ENCODE data around the gene ATXN1.
A peak's percentile ranks its signal among the peaks of the same experiment; 100 is the strongest.
"Not testable (repeated sequence)": the region's sequence is repeated elsewhere in the genome, so short reads cannot be mapped to it uniquely, and the experiment has no call there.

Gene ATXN1

GRCh38 chr6:16570946-16571345 is 190.3 kb downstream of the ATXN1 start:
- no peak for DNase-seq (ENCODE audit: low read depth)

GRCh38 chr6:16570221-16570553 is 191.1 kb downstream of the ATXN1 start:
- no peak for DNase-seq (ENCODE audit: low read depth)

GRCh38 chr6:16568128-16568527 is 193.1 kb downstream of the ATXN1 start:
- no peak for DNase-seq (ENCODE audit: low read depth)

DNA sequence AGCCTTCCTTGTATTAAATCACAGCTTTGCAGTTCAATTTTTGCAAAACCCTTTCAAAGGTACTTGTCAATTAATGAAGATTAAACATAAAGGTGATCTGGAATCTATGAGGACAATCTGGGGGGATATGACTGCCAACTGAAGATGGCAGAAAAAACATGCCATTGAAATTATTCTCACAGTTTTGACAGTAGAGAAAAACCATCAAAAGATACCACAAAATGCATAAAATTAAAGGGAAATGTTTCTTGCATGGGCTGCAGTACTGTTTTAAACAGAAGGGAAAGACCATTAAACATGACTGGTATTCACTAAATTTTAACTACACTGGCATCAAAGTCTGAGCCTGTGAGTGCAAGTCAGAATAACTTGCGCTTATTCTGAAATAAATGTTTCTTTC is 194.2 kb downstream of the ATXN1 start:
- DNase-seq (ENCODE audit: low read depth) = no peak

DNA sequence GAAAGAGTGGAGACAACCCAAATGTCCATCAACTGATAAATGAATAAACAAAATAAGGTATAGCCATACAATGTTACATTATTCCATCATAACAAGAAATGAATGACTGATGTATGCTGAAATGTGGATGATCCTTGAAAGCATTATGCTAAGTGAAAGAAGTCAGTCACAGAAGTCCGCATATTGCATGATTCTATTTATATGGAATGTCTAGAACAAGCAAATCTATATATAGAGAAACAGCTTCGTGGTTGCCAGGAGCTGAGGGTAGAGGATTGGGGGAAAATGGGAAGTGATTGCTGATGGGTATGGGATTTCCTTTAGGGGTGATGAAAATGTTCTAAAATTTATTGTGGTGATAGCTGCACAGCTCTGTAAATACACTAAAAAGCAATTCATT is 196.8 kb downstream of the ATXN1 start:
- peak; percentile 75 for DNase-seq (ENCODE audit: low read depth)

DNA sequence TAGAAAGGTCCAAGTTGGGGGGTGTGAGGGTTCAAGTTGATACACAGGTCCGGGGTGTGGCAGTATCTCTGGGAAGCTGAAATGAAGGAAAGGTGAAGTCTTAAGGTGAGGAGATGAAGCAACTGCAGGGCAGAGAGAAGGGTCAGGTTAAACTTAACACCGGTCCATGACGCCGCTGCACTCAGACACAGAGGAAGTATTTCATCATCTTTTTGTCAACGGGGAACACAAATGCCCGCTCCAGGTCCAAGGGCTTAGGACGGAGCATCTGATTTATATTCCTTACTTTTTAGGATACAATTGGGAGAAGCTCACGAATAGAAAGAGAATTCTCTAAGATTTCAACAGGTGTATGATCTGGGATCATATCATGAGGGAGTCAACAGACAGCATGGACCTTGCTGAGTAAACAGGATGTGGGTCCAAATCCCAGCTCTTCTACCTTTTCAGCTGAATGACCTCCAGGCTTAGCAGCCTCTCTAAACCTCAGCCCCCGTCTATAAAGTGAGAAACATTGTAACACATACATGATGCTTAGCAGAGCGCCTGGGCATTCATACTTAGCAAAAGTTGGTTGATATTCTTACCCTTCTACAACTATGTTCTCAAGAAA is 197.5 kb downstream of the ATXN1 start:
- DNase-seq (ENCODE audit: low read depth) = no peak

DNA sequence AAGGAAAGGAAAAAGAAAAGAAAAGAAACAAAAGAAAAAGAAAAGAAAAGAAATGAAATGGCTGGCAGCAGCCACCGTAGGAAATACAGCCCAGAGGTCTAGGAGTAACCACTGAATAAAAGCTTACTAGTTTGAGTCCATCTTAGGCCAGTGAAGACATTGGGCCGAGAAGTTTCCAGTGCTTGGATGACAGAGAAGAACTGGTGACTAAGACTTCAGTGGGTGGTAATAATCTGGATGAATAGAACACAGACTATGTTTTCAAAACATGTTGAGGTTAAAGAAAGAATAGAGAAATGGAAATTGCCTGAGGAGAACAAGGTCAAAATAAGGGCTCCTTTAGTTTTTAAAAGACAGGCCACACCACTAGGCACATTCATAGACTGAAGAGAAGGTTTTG is 198.8 kb downstream of the ATXN1 start:
- peak; percentile 56 for DNase-seq (ENCODE audit: low read depth)

DNA sequence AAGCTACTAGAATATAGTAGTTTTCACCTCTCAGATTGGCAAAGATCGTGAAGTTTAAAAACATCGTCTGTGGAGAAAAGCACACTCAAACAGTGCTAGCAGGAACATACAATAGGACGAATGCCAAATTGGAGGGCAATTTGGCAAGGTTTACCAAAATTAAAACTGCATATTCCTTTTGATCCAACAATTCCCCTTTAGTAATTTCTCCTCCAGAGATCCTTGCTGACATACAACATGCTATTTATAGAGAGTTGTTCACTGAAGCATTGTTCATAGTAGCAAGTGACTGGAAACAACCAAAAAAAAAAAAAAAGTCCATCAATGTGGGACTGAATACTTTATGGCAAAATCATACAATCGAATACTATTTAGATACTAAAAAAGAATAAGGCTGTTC is 202.2 kb downstream of the ATXN1 start:
- peak; percentile 22 for DNase-seq (ENCODE audit: low read depth)

- no peak for DNase-seq (ENCODE audit: low read depth)
Measured at GRCh38 chr6:16555550-16555949, 205.7 kb downstream of the ATXN1 start.

GRCh38 chr6:16553531-16553930 is 207.7 kb downstream of the ATXN1 start:
- no peak for DNase-seq (ENCODE audit: low read depth)

DNA sequence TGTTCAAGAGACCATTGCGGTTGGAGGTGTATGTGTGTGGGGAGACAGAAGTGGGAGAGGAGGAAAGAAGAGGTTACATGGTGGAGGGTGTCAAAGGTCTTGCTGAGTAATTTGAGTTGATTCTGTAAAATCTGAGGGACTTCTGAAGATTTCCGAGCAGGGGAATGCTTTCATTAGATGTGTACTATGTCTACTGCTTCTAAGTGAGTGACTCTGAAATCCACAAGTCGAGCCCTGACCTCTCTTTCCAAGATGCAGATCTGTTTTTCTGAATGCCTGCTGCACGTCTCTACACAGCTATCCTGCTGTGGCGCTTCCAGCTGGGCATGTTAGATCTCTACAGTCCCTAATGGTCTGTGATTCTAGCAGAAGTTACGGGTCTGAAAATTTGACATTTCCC is 209.8 kb downstream of the ATXN1 start:
- no peak for DNase-seq (ENCODE audit: low read depth)

- peak; percentile 37 for DNase-seq (ENCODE audit: low read depth)
Measured at GRCh38 chr6:16548121-16548520, 213.1 kb downstream of the ATXN1 start.

GRCh38 chr6:16547587-16547986 is 213.7 kb downstream of the ATXN1 start:
- DNase-seq (ENCODE audit: low read depth) = peak; percentile 33

GRCh38 chr6:16546861-16547260 is 214.4 kb downstream of the ATXN1 start:
- DNase-seq (ENCODE audit: low read depth) = no peak

GRCh38 chr6:16545382-16545781 is 215.9 kb downstream of the ATXN1 start:
- DNase-seq (ENCODE audit: low read depth) = no peak

DNA sequence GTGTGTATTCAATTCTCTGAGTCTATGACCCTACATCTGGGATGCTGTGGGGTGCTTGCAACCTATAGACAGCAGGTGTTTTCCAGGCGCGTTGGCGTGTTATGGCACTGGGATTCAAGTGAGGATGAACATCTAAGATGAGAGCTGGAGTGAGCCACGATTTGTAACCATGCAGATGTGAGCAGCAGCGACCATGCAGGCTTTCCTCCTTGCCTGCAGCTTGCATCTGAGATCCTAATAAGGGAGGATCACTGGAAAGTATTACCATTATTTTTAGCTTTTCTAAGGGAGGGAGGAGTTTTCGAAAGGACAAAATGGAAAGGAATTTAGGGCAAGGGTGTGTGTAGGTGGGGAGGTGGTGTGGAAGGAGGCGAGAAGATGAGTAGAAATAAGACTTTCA is 216.7 kb downstream of the ATXN1 start:
- DNase-seq (ENCODE audit: low read depth) = peak; percentile 42

DNA sequence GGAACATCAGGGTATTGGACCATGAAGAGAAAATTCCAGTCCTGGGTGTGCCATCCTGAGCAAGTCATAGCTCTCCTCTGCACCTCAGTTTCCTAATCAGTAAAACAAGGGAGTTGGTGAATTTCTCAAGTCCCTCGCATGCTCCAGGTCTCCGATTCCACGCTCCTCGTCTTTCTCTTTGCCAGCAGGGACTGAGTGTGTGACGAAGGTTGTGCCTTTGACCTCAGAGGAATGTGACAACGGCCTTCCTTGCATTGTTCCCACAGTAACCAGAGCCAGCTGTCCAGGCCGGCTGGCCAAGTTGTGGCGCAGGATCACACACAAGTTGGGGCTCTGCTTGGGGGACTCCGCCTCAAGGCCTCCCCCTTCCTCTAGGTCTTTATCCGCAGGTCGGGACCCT is 217.3 kb downstream of the ATXN1 start:
- peak; percentile 90 for DNase-seq (ENCODE audit: low read depth)

- peak; percentile 58 for DNase-seq (ENCODE audit: low read depth)
Measured at GRCh38 chr6:16543521-16543920, 217.7 kb downstream of the ATXN1 start.

GRCh38 chr6:16542070-16542469 is 219.2 kb downstream of the ATXN1 start:
- no peak for DNase-seq (ENCODE audit: low read depth)

DNA sequence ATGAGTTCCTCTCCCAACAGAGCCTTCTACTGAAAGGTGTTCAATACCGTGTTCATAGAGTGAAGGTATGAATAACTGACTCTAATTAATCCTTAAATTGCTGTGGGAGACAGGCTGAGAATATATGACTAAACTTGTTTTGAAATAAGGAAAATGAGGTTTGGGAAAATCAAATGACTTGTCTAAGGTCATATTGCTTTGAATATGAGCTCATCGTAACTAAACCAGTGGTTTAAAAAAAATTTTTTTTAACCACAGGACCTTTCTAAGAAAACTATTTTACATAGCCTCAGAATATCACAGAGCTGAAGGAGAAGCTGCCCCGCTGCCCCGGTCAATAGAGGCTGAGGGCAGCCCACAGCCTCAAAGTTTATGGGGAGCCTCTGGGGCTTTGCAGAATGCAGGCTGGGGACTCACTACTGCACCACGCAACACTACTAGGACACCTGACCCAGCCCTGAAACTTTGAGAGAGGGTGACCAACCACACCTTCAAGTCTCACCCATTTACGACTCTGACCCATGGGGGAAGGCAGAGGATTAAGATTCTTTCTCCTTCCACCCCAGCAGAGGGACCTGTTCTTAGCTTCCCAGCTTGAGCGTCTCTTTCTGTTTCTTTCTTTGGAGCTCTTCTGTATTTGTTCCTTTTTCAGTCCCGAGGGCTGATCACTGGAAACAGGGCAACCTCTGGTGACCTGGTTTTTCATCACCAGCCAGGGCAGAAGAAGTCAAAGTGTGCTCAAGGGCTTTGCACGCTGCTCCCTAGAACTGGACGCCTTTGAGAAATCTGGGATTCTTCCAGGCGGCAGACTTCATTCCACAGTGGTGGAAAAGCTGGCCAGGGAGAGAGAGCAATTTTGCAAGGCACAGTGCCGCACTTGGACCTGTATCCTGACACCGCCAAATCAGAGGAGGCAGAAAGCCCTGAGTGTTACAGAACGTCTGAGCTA is 220.2 kb downstream of the ATXN1 start:
- peak; percentile 65 for DNase-seq (ENCODE audit: low read depth)

GRCh38 chr6:16540383-16540782 is 220.9 kb downstream of the ATXN1 start:
- not testable (repeated sequence) for DNase-seq (ENCODE audit: low read depth)

DNA sequence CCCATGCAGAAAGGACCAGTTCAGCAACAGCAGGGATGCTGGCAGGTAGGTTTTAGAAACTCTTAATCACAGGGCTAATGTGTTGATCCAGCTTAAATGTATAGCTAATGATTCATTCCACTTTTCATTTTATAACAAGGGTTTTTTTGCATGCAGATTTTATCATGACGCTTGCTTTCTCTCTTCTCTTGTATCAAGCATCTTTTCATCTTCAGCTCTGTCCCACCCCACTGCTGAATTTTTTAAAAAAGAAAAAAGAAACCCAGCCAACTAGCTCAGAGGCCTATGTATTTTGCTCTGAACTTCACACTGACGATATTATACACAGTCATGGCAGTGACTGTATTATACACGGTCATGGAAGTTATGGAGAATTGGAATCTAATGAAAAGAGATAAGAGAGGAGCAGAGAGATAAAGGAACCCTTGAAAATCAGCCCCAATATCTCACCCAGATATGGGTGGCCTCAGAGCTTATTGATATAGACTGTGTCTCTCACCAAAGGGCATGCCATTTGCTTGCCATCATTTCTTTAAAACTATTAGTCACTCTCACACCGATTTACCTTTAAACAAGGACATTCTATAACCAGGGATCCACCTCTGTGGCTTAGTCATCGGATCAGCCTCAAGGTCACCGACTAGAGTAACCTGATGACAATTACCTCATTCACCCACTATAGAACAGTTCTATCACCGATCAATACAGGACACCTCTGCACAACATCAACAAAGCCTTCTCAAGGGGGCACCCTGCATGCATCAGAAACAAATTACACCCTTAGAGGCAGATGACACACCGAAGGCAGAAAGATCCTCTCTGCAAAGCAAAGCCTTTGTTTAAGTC is 222.0 kb downstream of the ATXN1 start:
- no peak for DNase-seq (ENCODE audit: low read depth)

- no peak for DNase-seq (ENCODE audit: low read depth)
Measured at GRCh38 chr6:16535564-16535963, 225.7 kb downstream of the ATXN1 start.

Data from EH (cell line).